Smooth muscle cell (in vitro differentiated cells): ENCODE measurements around the gene PRTG. TPM values are rescaled to one million over a fixed set of nuclear protein-coding genes. Genes with fewer than 3 reads are reported as not detected.

ENCODE experiments used
- DNase-seq: peaks from one replicate; lab custom pipeline; 2025; ENCODE audit not compliant: unreplicated experiment; lab: John Stamatoyannopoulos, UW
- H2AFZ ChIP-seq: fragments of 200-600 bp; sonication (generic); 2 replicates; pipeline ENCODE4 v1.6.0; 2016; ENCODE audit warnings: antibody characterized with exemption, low read depth, mild to moderate bottlenecking
- H3F3A ChIP-seq: fragments of 200-600 bp; sonication (generic); 2 replicates; pipeline ENCODE4 v1.6.0; 2017; ENCODE audit warnings: antibody characterized with exemption, low read depth
- H3K27ac ChIP-seq: fragments of 200-600 bp; sonication (generic); 2 replicates; pipeline ENCODE4 v1.5.1; 2016; ENCODE audit warnings: low read depth, mild to moderate bottlenecking
- H3K27me3 ChIP-seq: fragments of 200-600 bp; sonication (generic); 2 replicates; pipeline ENCODE4 v1.6.1; 2016; ENCODE audit warnings: low read depth, mild to moderate bottlenecking
- H3K36me3 ChIP-seq: fragments of 200-600 bp; sonication (generic); 2 replicates; pipeline ENCODE4 v1.5.1; 2016; ENCODE audit warnings: low read depth
- H3K4me1 ChIP-seq: fragments of 200-600 bp; sonication (generic); 2 replicates; pipeline ENCODE4 v1.5.1; 2016; ENCODE audit warnings: low read depth
- H3K4me2 ChIP-seq: fragments of 200-600 bp; sonication (generic); 2 replicates; pipeline ENCODE4 v1.6.0; 2016; ENCODE audit warnings: mild to moderate bottlenecking
- H3K4me3 ChIP-seq: fragments of 200-600 bp; sonication (generic); 2 replicates; pipeline ENCODE4 v1.5.1; 2016; ENCODE audit warnings: mild to moderate bottlenecking
- H3K79me2 ChIP-seq: fragments of 200-600 bp; sonication (generic); 2 replicates; pipeline ENCODE4 v1.6.0; 2016; ENCODE audit warnings: low read depth, mild to moderate bottlenecking
- H3K9ac ChIP-seq: fragments of 200-600 bp; sonication (generic); 2 replicates; pipeline ENCODE4 v1.6.0; 2016; ENCODE audit warnings: low read depth
- H3K9me3 ChIP-seq: fragments of 200-600 bp; sonication (generic); replicated peaks from 2 replicates; pipeline ENCODE4 v1.5.1; 2016; ENCODE audit warnings: low read depth
- H4K20me1 ChIP-seq: fragments of 200-600 bp; sonication (generic); 2 replicates; pipeline ENCODE4 v1.6.0; 2016; ENCODE audit warnings: low read depth
- CTCF ChIP-seq: fragments of 200-600 bp; sonication (generic); IDR thresholded peaks from 2 replicates; pipeline ENCODE4 v1.5.1; 2017; ENCODE audit warnings: borderline replicate concordance, mild to moderate bottlenecking, antibody characterized with exemption; ENCODE audit not compliant: insufficient read depth, poor library complexity, severe bottlenecking
- WGBS: methylation state at CpG from one replicate; pipeline ENCODE4 v1.1.7; 2016; ENCODE audit warnings: low lambda C conversion rate; 5-methylcytosine and 5-hydroxymethylcytosine counted together
- polyA plus RNA-seq: library from polyadenylated mRNA; unstranded; fragments of >200 nt; fragmentation: Nextera tagmentation; extraction: Ambion mirVana; gene quantifications from 2 replicates; pipeline ENCODE4 v1.2.1, GENCODE V29; 2016
- total RNA-seq: library from RNA; depleted of rRNA; stranded (reverse); fragments of >200 nt; gene quantifications from 2 replicates; pipeline ENCODE4 v1.2.3, GENCODE V29; 2014

PRTG gene
- total and polyA plus RNA-seq, 2 experiments from 2014 or later, result 2.4 to 17.2 TPM

- no peak for TF ChIP-seq CTCF
- Histone ChIP-seq H3K9ac (no peak overlapping the region), H3K79me2 (peaks cover 32% of the 10 kb centered on the region), H4K20me1 (no peaks in the 10 kb centered on the region), H3K27ac (no peak overlapping the region), H3F3A (no peaks in the 10 kb centered on the region), H3K36me3 (no peaks in the 10 kb centered on the region), H3K4me1 (peaks cover 49% of the 10 kb centered on the region), H3K4me3 (no peak overlapping the region), H3K9me3 (no peaks in the 10 kb centered on the region), H3K4me2 (no peak overlapping the region), H3K27me3 (no peaks in the 10 kb centered on the region), H2AFZ (no peak overlapping the region)
- no peak for DNase-seq
- WGBS, result 79% methylated on average over 2 of the region's 2 CpGs
Observed at GRCh38 chr15:55714064-55714463, 28.9 kb downstream of the PRTG start.

- peaks cover 28% of the 10 kb centered on the region for H3K79me2 ChIP-seq
- no peak for DNase-seq
- no peaks in the 10 kb centered on the region for H3K27me3 ChIP-seq
- H3K9ac ChIP-seq, result no peak overlapping the region
- H4K20me1 ChIP-seq, result no peaks in the 10 kb centered on the region
- no peaks in the 10 kb centered on the region for H3F3A ChIP-seq
- no peak overlapping the region for H3K4me2 ChIP-seq
- H3K36me3 ChIP-seq, result no peaks in the 10 kb centered on the region
- WGBS, result 94% methylated on average over 2 of the region's 2 CpGs
- H3K9me3 ChIP-seq, result no peaks in the 10 kb centered on the region
- H3K4me1 ChIP-seq, result peaks cover 45% of the 10 kb centered on the region
- no peak overlapping the region for H2AFZ ChIP-seq
- TF ChIP-seq CTCF, result no peak
- no peak overlapping the region for H3K27ac ChIP-seq
- H3K4me3 ChIP-seq, result no peak overlapping the region
Observed at GRCh38 chr15:55712363-55712762, 30.6 kb downstream of the PRTG start.

- Histone ChIP-seq H3K4me2 (peak overlapping the region; percentile 33), H3F3A (no peaks in the 10 kb centered on the region), H3K9ac (no peak overlapping the region), H3K36me3 (no peaks in the 10 kb centered on the region), H3K79me2 (peaks cover 28% of the 10 kb centered on the region), H3K4me3 (no peak overlapping the region), H3K4me1 (peaks cover 24% of the 10 kb centered on the region), H3K27ac (no peak overlapping the region), H3K9me3 (no peaks in the 10 kb centered on the region), H4K20me1 (no peaks in the 10 kb centered on the region), H2AFZ (no peak overlapping the region), H3K27me3 (no peaks in the 10 kb centered on the region)
- DNase-seq, result no peak
- TF ChIP-seq CTCF, result no peak
Observed at GRCh38 chr15:55710286-55710685, 32.7 kb downstream of the PRTG start.

GRCh38 chr15:55709458-55709857 is 33.5 kb downstream of the PRTG start:
- Histone ChIP-seq H3K9me3 (no peaks in the 10 kb centered on the region), H4K20me1 (no peaks in the 10 kb centered on the region), H3K27me3 (no peaks in the 10 kb centered on the region), H3F3A (no peaks in the 10 kb centered on the region), H3K4me1 (peaks cover 23% of the 10 kb centered on the region), H3K36me3 (no peaks in the 10 kb centered on the region), H3K4me3 (no peak overlapping the region), H2AFZ (no peak overlapping the region), H3K79me2 (peaks cover 25% of the 10 kb centered on the region), H3K4me2 (no peak overlapping the region), H3K27ac (no peak overlapping the region), H3K9ac (no peak overlapping the region)
- TF ChIP-seq CTCF, result no peak
- DNase-seq, result no peak
- 46% methylated on average over 2 of the region's 2 CpGs for WGBS
